ENCODE measurements around the gene ETAA1. TPM values are rescaled to one million over a fixed set of nuclear protein-coding genes. Genes with fewer than 3 reads are reported as not detected.

Gene ETAA1
- total and polyA plus RNA-seq, 2 of the 13 experiments (the other 11 are each of a cell fraction or from before 2014, with no cell fraction given) = 9.1 to 16.2 TPM

DNA sequence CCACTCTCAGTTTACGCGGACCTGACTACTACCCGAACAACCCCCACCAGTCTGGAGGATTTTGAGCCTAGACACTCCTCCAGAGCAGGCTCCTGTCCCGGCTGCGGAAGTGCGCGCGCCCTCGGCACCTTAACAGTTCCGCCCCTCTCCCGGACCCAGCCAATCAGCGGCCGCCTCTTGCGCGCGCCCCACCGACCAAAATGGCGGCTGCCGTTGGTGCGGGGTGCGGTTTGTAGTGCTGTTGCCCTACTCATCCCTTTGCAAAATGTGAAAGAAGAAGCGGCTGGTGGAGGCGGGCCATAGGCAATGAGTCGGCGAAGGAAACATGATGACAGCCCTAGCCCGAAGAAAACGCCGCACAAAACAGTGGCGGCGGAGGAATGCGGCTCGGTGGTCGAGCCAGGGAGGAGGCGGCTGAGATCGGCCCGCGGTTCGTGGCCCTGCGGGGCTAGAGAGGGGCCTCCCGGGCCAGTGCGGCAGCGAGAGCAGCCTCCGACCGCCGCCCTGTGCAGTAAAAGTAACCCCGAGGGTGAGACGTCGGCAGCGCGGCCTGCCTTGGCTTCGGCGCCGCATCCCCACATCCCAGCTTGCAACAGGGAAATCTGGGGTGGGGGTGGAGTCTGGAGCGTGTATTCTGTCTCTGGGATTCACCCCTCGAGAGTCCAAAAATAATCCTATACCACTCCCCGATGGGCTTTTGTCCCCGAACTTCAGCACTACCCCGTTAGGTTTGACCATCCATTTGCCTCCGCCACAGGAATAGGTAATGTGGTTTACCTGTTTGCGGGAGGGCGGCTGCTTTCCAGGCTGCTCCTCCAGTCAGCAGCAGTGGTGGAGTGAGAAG is at the start of gene ETAA1 (continued):
- TF ChIP-seq, protein P1, sequence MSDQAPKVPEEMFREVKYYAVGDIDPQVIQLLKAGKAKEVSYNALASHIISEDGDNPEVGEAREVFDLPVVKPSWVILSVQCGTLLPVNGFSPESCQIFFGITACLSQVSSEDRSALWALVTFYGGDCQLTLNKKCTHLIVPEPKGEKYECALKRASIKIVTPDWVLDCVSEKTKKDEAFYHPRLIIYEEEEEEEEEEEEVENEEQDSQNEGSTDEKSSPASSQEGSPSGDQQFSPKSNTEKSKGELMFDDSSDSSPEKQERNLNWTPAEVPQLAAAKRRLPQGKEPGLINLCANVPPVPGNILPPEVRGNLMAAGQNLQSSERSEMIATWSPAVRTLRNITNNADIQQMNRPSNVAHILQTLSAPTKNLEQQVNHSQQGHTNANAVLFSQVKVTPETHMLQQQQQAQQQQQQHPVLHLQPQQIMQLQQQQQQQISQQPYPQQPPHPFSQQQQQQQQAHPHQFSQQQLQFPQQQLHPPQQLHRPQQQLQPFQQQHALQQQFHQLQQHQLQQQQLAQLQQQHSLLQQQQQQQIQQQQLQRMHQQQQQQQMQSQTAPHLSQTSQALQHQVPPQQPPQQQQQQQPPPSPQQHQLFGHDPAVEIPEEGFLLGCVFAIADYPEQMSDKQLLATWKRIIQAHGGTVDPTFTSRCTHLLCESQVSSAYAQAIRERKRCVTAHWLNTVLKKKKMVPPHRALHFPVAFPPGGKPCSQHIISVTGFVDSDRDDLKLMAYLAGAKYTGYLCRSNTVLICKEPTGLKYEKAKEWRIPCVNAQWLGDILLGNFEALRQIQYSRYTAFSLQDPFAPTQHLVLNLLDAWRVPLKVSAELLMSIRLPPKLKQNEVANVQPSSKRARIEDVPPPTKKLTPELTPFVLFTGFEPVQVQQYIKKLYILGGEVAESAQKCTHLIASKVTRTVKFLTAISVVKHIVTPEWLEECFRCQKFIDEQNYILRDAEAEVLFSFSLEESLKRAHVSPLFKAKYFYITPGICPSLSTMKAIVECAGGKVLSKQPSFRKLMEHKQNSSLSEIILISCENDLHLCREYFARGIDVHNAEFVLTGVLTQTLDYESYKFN (CRISPR knock-in tag; conservative IDR thresholded peaks at IDR 0.05) = peak; percentile 26; the same call in 1 of the 2 replicates
- TF ChIP-seq ZIK1 (CRISPR knock-in tag; IDR thresholded peaks at IDR 0.05; ENCODE audit: borderline replicate concordance, low read depth) (no peak), ZNF597 (CRISPR knock-in tag; IDR thresholded peaks at IDR 0.05) (no peak), ZNF484 (CRISPR knock-in tag; IDR thresholded peaks at IDR 0.05; ENCODE audit: borderline replicate concordance, low read depth) (no peak), REST (IDR thresholded peaks at IDR 0.05; ENCODE audit: borderline replicate concordance in 1 of 2, low read depth in 1 of 2, low read length in 2 of 2) (peak in 1 of 2 experiments; percentile 64; a peak in 2 of 4 replicates), ZBTB21 (CRISPR knock-in tag; IDR thresholded peaks at IDR 0.05) (no peak), MYNN (CRISPR knock-in tag; IDR thresholded peaks at IDR 0.05; ENCODE audit: low read depth) (peak; percentile 88; the same call in 1 of the 2 replicates), ZNF296 (CRISPR knock-in tag; conservative IDR thresholded peaks at IDR 0.05) (no peak), ZBTB46 (CRISPR knock-in tag; IDR thresholded peaks at IDR 0.05; ENCODE audit: borderline replicate concordance) (0 out of 2 replicates have a peak, but pooled peaks have one; percentile 45), ZKSCAN8 (CRISPR knock-in tag; IDR thresholded peaks at IDR 0.05; ENCODE audit: borderline replicate concordance) (no peak), IKZF1 (IDR thresholded peaks at IDR 0.05) (no peak), TP53 (CRISPR knock-in tag; conservative IDR thresholded peaks at IDR 0.05) (no peak), ZNF83 (CRISPR knock-in tag; IDR thresholded peaks at IDR 0.05; ENCODE audit: borderline replicate concordance) (no peak), MEIS1 (CRISPR knock-in tag; IDR thresholded peaks at IDR 0.05; ENCODE audit: borderline replicate concordance) (peak; percentile 92), CREM (IDR thresholded peaks at IDR 0.05) (peak; percentile 38; the same call in 1 of the 2 replicates), CREM (CRISPR knock-in tag; IDR thresholded peaks at IDR 0.05) (peak; percentile 13; the same call in 1 of the 2 replicates), EZH2 (conservative IDR thresholded peaks at IDR 0.05; ENCODE audit: low read depth, low read length) (no peak), ZNF619 (CRISPR knock-in tag; IDR thresholded peaks at IDR 0.05) (no peak)

All from HepG2 (cell line).